GM18951 (cell line): ENCODE measurements around the gene ZNF516.

Experiments
- POLR2A ChIP-seq: IDR thresholded peaks from 4 replicates; pipeline ENCODE4 v1.6.1; 2011; ENCODE audit warnings: mild to moderate bottlenecking; ENCODE audit not compliant: insufficient read length, insufficient read depth; ENCODE audit errors: extremely low read depth
- in situ Hi-C: fragments of 300-500 bp; cut with MboI; formaldehyde crosslinking; loops from one replicate; pipeline ENCODE4 v1.12.0; 2022; ENCODE audit warnings: low sequenced_read_pairs, mixed read lengths, inconsistent platforms; ENCODE audit not compliant: unreplicated experiment

ZNF516 gene

DNA sequence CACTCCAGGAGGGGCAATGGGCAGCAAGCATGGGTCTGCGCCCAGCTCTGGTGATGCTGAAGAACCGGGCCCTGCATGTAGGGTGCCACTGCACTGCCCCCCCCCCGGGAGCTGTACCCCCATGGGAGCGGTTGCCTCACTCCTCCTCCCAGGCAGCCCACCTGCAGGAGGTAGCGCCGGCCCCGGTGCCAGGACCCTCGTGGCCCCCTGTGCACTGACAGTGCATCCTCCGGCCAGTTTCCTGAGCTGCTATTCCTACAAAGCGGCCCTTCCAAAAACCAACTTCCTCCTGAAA, 109.4 kb downstream of the ZNF516 start:
- in situ Hi-C loops = loop anchor here (25.0 kb wide), 1 partner anchor 327 kb away; no protein-coding TSS in a partner anchor
- no peak for TF ChIP-seq POLR2A

DNA sequence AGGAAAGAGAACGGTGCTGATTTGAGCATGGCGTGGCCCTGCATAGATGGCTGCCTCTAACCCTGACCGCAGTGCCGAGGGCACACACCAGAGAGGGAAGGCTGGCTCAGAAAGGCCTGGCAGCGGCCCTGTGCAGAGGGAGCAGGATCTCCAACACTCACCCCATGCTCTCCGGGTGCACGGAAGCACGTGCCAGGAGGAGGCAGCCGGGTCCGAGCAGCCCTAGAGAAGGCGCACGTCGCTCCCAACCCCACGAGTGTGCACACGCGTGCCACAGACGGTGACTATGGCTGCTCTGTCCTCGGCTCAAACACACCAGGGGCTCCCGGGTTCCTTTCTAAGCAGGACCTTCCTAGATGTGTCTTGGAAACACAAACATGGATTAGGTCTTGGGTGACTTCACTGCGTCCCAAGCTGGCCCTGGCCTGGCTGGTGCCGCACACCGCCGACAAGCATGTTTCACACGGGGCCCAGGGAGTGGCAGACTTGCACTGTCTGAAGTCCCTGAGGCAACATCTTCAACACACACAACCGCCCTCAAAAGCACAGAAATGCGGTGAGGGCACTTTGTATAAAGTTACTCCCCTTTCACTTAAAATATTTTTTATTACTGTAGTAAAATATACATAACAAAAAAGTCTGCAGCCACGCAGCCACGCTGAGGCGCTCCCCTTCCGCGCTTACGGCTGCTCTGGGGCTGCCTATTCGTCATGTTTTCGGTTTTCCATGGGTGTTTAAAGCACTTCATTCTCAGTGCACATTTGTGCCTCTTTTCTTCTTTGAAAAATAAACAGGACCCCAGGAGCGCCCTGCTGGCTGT, 110.0 kb downstream of the ZNF516 start:
- TF ChIP-seq POLR2A = no peak
- in situ Hi-C loops = loop anchor here (25.0 kb wide), 1 partner anchor 327 kb away; no protein-coding TSS in a partner anchor

DNA sequence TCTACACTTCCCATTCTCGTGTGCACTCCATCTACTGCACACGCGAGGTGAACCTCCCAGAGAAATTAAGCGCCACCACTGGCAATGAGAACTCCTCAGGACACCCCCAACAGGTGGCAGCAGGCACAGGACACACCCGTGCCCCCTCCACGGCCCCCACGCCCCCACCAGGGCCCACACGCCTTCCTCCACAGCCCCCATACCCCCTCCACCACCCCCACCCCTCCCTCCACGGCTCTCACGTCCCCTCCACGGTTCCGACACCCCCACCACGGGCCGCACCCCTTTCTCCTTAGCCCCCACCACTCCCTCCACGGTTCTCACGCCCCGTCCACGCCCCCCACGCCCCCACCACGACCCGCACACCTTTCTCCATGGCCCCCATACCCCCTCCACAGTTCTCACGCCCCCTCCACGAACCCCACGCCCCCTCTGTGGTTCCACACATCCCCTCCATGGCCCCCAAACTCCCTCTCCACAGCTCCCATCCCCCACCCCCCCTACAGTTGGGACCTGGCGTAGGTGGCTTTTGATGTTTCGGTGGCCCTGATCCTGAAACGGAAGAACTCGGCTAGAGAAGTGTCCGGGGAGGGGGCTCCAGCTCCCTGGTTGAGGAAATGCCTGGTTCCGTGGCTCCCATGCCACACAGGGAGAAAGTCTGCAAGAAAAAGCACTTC, 110.8 kb downstream of the ZNF516 start:
- TF ChIP-seq POLR2A = no peak
- in situ Hi-C loops = loop anchor here (25.0 kb wide), 1 partner anchor 328 kb away; no protein-coding TSS in a partner anchor

DNA sequence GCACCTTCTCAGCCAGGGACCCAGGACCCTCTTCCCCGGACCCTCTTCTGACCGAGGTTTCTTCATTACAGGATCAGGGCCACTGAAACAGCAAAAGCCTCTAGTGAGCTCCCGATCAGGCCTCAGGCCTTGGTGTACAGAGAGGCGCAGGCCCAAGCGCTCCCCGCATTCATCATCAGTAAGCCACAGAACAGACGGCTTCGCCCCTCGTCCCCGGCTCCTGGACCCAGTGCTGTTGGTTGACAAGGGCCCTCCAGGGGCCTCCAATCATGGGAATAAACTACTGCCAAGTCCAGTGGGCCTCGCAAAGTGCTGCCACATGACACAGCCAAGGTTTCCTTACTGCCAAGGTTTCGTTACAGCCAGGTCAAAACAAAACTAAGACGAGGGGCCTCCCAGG, 111.4 kb downstream of the ZNF516 start:
- TF ChIP-seq POLR2A = no peak
- in situ Hi-C loops = loop anchor here (25.0 kb wide), 1 partner anchor 329 kb away; no protein-coding TSS in a partner anchor

DNA sequence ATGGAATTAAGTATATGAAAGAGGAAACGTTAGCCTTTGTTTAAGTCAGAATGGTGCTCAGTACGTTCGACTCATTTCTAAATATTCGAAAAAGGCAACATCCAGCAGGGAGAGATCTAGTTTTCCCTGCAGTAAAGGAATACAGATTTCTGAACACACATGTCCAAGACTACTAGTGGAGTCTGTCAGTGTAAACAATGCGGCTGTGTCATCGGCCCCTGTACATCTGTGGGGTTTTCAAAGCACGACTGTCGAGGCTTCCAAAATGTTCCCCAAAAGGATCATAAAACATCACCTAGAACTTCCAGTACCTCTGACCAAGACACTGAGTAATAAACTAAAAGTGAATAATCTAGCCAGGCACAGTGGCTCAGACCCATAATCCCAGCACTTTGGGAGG, 112.8 kb downstream of the ZNF516 start:
- in situ Hi-C loops = loop anchor here (25.0 kb wide), 1 partner anchor 330 kb away; no protein-coding TSS in a partner anchor
- TF ChIP-seq POLR2A = no peak

DNA sequence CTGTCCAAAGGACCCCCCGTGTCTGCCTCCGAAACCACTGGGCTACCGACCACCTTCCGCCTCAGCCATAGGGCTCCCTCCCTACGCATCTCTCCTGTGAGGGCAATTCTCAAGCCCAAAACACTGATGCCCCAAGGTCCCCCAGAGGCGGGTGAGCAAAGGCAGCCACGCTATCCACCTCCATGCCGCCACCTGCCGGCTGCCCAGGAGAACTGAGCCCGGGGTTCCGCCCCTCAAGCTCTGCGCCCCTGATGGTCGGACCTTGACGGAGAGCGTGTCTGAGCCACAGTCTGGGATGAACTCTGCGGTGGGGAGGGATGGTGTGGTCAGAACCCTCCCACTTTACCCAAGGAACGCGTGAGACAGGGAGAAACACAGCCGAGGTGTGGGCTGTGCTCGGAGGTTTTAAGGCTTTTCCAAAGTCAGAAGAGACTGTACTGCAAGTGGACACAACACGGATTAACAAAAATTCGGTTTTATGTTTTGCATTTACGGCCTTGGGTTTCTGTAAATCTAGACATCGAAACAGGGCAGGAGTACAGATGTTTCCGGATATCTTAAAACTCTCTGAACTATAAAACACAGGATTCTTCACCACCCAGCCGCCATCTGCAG, 114.1 kb downstream of the ZNF516 start:
- TF ChIP-seq POLR2A = no peak
- in situ Hi-C loops = loop anchor here (25.0 kb wide), 1 partner anchor 331 kb away; no protein-coding TSS in a partner anchor

DNA sequence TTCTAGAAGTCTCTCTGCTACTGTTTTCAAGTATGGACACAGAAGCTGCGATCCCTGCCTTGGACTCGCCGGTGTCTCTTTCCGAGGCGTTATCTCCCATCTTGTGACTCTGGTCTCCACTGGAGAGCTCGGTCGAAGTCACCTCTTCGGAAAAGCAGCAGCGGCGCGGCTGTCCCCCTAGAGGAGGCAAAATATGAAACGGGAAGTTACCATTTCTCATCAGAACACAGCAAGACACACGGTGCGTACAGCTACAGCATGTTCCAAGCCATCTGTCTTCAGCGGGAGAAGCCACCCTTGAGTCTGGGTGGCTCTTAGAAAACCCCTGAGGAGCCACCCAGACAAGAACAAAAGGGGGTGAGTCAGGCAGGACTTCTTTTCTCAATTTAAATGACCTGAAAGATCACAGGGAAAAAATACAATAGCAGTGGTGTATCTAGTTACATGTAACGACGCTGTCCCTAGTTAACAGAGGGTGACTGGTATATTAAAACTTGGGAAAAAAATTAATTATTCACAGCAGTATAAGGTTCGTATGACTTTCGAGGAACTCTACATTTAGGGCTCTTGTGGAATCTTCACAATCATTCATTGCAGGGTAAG, 114.8 kb downstream of the ZNF516 start:
- in situ Hi-C loops = loop anchor here (25.0 kb wide), 1 partner anchor 332 kb away; no protein-coding TSS in a partner anchor
- TF ChIP-seq POLR2A = no peak

GRCh38 chr18:76379226-76380126, 115.6 kb downstream of the ZNF516 start:
- in situ Hi-C loops = loop anchor here (25.0 kb wide), 1 partner anchor 333 kb away; no protein-coding TSS in a partner anchor
- no peak for TF ChIP-seq POLR2A

DNA sequence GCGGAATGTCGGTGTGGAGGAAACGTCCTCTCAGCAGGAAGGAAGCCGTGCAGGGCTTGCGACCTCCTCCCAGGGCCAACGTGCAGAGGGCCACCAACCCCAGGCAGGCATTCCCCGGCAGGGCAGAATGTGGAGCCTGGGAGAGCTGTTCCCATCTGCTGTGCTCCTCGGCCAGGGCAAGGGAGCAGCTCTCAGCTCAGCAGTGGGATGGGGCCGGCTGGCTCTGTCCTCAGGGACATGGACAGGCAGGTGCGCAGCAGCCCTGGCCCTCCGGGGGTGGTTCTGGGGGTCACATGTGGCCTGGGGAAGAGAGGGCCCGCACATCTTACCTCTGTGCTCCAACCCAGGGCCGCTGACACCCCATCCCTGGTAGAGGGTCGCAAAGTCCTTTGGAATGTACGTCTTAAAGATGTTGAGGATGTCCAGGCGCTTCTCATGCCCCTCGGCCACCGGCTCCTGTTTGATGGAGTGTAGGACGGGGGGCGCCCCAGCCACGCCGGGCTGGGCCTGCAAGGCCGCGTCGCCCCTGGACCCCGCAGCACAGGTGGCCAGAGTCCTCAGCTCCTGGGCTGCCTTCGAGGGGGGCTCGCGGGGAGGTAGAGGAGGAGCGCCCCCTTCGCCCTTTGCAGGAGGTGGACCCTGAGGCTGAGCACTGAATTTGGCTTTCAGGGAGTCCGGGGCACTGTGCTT, 116.4 kb downstream of the ZNF516 start:
- in situ Hi-C loops = loop anchor here (25.0 kb wide), 1 partner anchor 334 kb away; no protein-coding TSS in a partner anchor

GRCh38 chr18:76377359-76377756, 117.7 kb downstream of the ZNF516 start:
- TF ChIP-seq POLR2A = no peak
- in situ Hi-C loops = loop anchor here (25.0 kb wide), 1 partner anchor 335 kb away; no protein-coding TSS in a partner anchor

More for the DNA sequence above, 116.4 kb downstream of the ZNF516 start:
- TF ChIP-seq POLR2A = no peak

- in situ Hi-C loops = loop anchor here (25.0 kb wide), 1 partner anchor 335 kb away; no protein-coding TSS in a partner anchor
These were observed 118.2 kb downstream of the ZNF516 start for GRCh38 chr18:76376668-76377358.

More at GRCh38 chr18:76376668-76377358, 118.2 kb downstream of the ZNF516 start:
- no peak for TF ChIP-seq POLR2A
